B cell (primary cell): ENCODE results near the gene CCDC85C.

Experiments
- EZH2 ChIP-seq: IDR thresholded peaks from 2 replicates; pipeline ENCODE4 v1.6.1; 2012; ENCODE audit warnings: borderline replicate concordance, low read depth, mild to moderate bottlenecking, moderate library complexity, low read length; ENCODE audit not compliant: insufficient read depth, poor library complexity, severe bottlenecking
- TF ChIP-seq, protein P1 (sequence below): fragments of 200-600 bp; IDR thresholded peaks from one replicate; pipeline ENCODE4 v1.8.0; 2022; ENCODE audit warnings: antibody characterized with exemption, mild to moderate bottlenecking

DNA sequence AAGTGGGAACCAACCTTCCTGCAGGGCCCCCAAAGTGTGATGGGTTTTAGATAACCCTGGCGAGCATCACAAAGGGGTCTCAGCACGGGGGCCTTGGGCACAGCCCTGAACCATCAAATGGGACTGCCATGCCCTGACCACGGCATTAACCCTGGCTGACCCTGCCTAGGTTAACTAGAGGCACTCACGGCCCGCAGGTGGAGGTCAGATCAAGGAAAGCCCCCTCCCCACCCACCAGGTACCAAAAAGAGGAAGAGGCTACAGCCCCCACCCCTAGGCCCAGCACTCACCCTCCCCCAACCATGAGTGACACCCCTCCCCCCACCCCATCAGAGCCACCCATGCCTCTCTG is 80.3 kb downstream of the CCDC85C start:
- TF ChIP-seq, protein P1, sequence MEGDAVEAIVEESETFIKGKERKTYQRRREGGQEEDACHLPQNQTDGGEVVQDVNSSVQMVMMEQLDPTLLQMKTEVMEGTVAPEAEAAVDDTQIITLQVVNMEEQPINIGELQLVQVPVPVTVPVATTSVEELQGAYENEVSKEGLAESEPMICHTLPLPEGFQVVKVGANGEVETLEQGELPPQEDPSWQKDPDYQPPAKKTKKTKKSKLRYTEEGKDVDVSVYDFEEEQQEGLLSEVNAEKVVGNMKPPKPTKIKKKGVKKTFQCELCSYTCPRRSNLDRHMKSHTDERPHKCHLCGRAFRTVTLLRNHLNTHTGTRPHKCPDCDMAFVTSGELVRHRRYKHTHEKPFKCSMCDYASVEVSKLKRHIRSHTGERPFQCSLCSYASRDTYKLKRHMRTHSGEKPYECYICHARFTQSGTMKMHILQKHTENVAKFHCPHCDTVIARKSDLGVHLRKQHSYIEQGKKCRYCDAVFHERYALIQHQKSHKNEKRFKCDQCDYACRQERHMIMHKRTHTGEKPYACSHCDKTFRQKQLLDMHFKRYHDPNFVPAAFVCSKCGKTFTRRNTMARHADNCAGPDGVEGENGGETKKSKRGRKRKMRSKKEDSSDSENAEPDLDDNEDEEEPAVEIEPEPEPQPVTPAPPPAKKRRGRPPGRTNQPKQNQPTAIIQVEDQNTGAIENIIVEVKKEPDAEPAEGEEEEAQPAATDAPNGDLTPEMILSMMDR = no peak
- no peak for TF ChIP-seq EZH2
